ENCODE measurements around the gene MCEMP1. TPM values are rescaled to one million over a fixed set of nuclear protein-coding genes. Genes with fewer than 3 reads are reported as not detected.

The MCEMP1 gene
- total and polyA plus RNA-seq, 11 donors: 0.16 to 1.4 (median 0.54) TPM; not detected in 3

DNA sequence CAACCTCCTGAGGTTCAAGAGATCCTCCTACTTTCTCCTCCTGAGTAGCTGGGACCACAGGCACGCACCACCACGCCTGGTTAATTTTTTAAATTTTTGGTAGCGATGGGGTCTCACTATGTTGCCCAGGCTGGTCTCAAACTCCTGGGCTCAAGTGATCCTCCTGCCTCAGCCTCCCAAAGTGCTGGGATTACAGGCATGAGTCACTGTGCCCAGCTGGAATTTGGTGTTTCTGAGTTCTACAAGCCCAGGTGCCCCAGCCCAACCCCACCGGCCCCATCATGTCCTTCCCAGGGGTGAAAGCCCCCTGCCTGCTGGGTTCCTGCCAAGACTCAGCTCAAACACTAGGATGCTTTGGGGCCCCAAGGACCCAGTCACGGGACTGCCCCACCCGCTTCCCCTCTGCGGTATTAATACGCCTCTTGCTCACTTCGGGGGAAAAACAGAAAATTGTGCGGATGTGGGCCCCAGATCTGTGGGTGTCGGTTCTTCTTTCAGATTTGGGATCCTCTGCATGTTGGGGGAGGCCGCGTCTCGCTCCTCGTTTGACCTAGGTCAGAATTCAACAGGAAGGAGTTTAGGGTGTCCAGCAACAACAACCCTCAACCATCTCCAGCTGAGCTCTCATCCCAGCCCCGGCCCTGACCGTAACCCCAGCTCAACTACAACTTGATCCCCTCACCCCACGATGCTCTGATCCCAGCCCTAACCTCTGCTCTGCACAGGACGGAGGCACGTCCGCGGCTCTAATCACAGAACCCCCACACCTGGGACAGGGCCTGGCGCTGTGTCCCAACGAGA, 28.7 kb downstream of the MCEMP1 start:
- H3K4me3 ChIP-seq: no peak overlapping the region
- WGBS, 4 donors: 54 to 60% (median 59%) methylated on average over 22 to 24 of the region's 24 CpGs
- H3K27ac ChIP-seq: peak overlapping the region in 5 of 12 donors; percentile 24 to 91 (median 39)

GRCh38 chr19:7706188-7706954, 29.5 kb downstream of the MCEMP1 start:
- DNase-seq: no peak
- Histone ChIP-seq H3K9me3 (no peaks in the 10 kb centered on the region), H3K4me3 (no peak overlapping the region), H3K4me1 (peaks cover 0 to 39% (median 0%) of the 10 kb centered on the region in 12 donors), H3K36me3 (no peaks in the 10 kb centered on the region), H3K27ac (peak overlapping the region in 5 of 12 donors; percentile 24 to 91 (median 39)), H3K27me3 (peaks cover 0 to 21% (median 0%) of the 10 kb centered on the region in 9 donors)
- intact Hi-C loops (cut with DNase I): no loop called here
- TF ChIP-seq, protein P1, sequence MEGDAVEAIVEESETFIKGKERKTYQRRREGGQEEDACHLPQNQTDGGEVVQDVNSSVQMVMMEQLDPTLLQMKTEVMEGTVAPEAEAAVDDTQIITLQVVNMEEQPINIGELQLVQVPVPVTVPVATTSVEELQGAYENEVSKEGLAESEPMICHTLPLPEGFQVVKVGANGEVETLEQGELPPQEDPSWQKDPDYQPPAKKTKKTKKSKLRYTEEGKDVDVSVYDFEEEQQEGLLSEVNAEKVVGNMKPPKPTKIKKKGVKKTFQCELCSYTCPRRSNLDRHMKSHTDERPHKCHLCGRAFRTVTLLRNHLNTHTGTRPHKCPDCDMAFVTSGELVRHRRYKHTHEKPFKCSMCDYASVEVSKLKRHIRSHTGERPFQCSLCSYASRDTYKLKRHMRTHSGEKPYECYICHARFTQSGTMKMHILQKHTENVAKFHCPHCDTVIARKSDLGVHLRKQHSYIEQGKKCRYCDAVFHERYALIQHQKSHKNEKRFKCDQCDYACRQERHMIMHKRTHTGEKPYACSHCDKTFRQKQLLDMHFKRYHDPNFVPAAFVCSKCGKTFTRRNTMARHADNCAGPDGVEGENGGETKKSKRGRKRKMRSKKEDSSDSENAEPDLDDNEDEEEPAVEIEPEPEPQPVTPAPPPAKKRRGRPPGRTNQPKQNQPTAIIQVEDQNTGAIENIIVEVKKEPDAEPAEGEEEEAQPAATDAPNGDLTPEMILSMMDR (IDR thresholded peaks at IDR 0.05): no peak
- TF ChIP-seq POLR2A (IDR thresholded peaks at IDR 0.05): no peak
- ATAC-seq: no peak
- WGBS, 4 donors: 76 to 79% (median 77%) methylated on average over 14 of the region's 14 CpGs

More for the DNA sequence above, 28.7 kb downstream of the MCEMP1 start:
- H3K36me3 ChIP-seq: no peaks in the 10 kb centered on the region
- intact Hi-C loops (cut with DNase I): no loop called here
- TF ChIP-seq, protein P1 (IDR thresholded peaks at IDR 0.05): no peak
- no peak for TF ChIP-seq POLR2A (IDR thresholded peaks at IDR 0.05)
- peaks cover 0 to 39% (median 0%) of the 10 kb centered on the region in 12 donors for H3K4me1 ChIP-seq
- peak in 2 of 4 donors; percentile 53 to 62 for ATAC-seq
- H3K9me3 ChIP-seq: no peaks in the 10 kb centered on the region
- H3K27me3 ChIP-seq: peaks cover 0 to 28% (median 4%) of the 10 kb centered on the region in 9 donors
- peak; percentile 42 to 70 (median 47) for DNase-seq

- ATAC-seq (peak in 3 of 4 donors; percentile 16 to 47 (median 18)), DNase-seq (peak in 1 of 5 donors; percentile 64)
- Histone ChIP-seq H3K27ac (peak overlapping the region in 4 of 12 donors; percentile 26 to 91 (median 38)), H3K27me3 (peaks cover 0 to 15% (median 0%) of the 10 kb centered on the region in 9 donors), H3K4me1 (peaks cover 0 to 39% (median 0%) of the 10 kb centered on the region in 12 donors), H3K9me3 (no peaks in the 10 kb centered on the region), H3K36me3 (no peaks in the 10 kb centered on the region), H3K4me3 (no peak overlapping the region)
- 45 to 60% (median 55%) methylated on average over 8 of the region's 8 CpGs for WGBS, 4 donors
- TF ChIP-seq POLR2A (IDR thresholded peaks at IDR 0.05): no peak
- TF ChIP-seq, protein P1 (IDR thresholded peaks at IDR 0.05): no peak
- intact Hi-C loops (cut with DNase I): no loop called here
These were observed 30.1 kb downstream of the MCEMP1 start for GRCh38 chr19:7706955-7707456.
